MM.1S (cell line): ENCODE measurements around the gene ATM.
"Not testable (repeated sequence)": the region's sequence is repeated elsewhere in the genome, so short reads cannot be mapped to it uniquely, and the experiment has no call there.

ENCODE experiments used
- DNase-seq: peaks from one replicate; pipeline ENCODE4 v3.0.0-alpha.2; 2015
- H2AFZ ChIP-seq: fragments of 300-600 bp; sonication (generic); 2 replicates; pipeline ENCODE4 v1.6.0; 2016; ENCODE audit warnings: antibody characterized with exemption, low read length
- H3F3A ChIP-seq: fragments of 300-600 bp; sonication (generic); 2 replicates; pipeline ENCODE4 v1.6.1; 2016; ENCODE audit warnings: mild to moderate bottlenecking, antibody characterized with exemption, low read length, moderate library complexity, mixed read lengths; ENCODE audit not compliant: insufficient read depth
- H3K27ac ChIP-seq: fragments of 300-600 bp; sonication (generic); 2 replicates; pipeline ENCODE4 v1.5.1; 2016; ENCODE audit warnings: mild to moderate bottlenecking, low read length
- H3K27me3 ChIP-seq: fragments of 300-600 bp; sonication (generic); replicated peaks from 2 replicates; pipeline ENCODE4 v1.6.0; 2016; ENCODE audit warnings: low read length; ENCODE audit not compliant: insufficient read depth
- H3K36me3 ChIP-seq: fragments of 300-600 bp; sonication (generic); replicated peaks from 2 replicates; pipeline ENCODE4 v1.6.1; 2016; ENCODE audit warnings: mild to moderate bottlenecking, low read length, mixed read lengths; ENCODE audit not compliant: insufficient read depth
- H3K4me1 ChIP-seq: fragments of 300-600 bp; sonication (generic); 2 replicates; pipeline ENCODE4 v1.6.1; 2016; ENCODE audit warnings: low read length, mixed read lengths
- H3K4me2 ChIP-seq: fragments of 300-600 bp; sonication (generic); 2 replicates; pipeline ENCODE4 v1.6.0; 2016; ENCODE audit warnings: low read depth, low read length
- H3K4me3 ChIP-seq: fragments of 300-600 bp; sonication (generic); 2 replicates; pipeline ENCODE4 v1.5.1; 2016; ENCODE audit warnings: low read length, mixed read lengths
- H3K79me2 ChIP-seq: fragments of 300-600 bp; sonication (generic); 2 replicates; pipeline ENCODE4 v1.6.1; 2016; ENCODE audit warnings: mixed run types, low read length, mixed read lengths
- H3K9ac ChIP-seq: fragments of 300-600 bp; sonication (generic); 2 replicates; pipeline ENCODE4 v1.6.1; 2016; ENCODE audit warnings: low read length, mixed read lengths
- H3K9me2 ChIP-seq: fragments of 300-600 bp; sonication (generic); replicated peaks from 2 replicates; pipeline ENCODE4 v1.6.1; 2016; ENCODE audit warnings: mild to moderate bottlenecking, low read length, mixed read lengths; ENCODE audit not compliant: insufficient read depth
- H3K9me3 ChIP-seq: fragments of 300-600 bp; sonication (generic); replicated peaks from 2 replicates; pipeline ENCODE4 v1.6.1; 2016; ENCODE audit warnings: mild to moderate bottlenecking, low read length, mixed read lengths; ENCODE audit not compliant: insufficient read depth
- H4K20me1 ChIP-seq: fragments of 300-600 bp; sonication (generic); 2 replicates; pipeline ENCODE4 v1.6.1; 2016; ENCODE audit warnings: mild to moderate bottlenecking, low read length, moderate library complexity, mixed read lengths; ENCODE audit not compliant: insufficient read depth
- CTCF ChIP-seq: fragments of 300-600 bp; sonication (generic); IDR thresholded peaks from 2 replicates; pipeline ENCODE4 v1.5.1; 2016; ENCODE audit warnings: antibody characterized with exemption, low read length, mixed read lengths
- EZH2 ChIP-seq: fragments of 300-600 bp; sonication (generic); optimal IDR thresholded peaks from 2 replicates; pipeline ENCODE3; 2017; ENCODE audit warnings: low read depth, mild to moderate bottlenecking, antibody characterized with exemption, low read length, mixed read lengths
- EZH2phosphoT487 ChIP-seq: fragments of 300-600 bp; sonication (generic); IDR thresholded peaks from 2 replicates; pipeline ENCODE4 v1.6.1; 2018; ENCODE audit warnings: antibody characterized with exemption, low read length

Gene ATM

DNA sequence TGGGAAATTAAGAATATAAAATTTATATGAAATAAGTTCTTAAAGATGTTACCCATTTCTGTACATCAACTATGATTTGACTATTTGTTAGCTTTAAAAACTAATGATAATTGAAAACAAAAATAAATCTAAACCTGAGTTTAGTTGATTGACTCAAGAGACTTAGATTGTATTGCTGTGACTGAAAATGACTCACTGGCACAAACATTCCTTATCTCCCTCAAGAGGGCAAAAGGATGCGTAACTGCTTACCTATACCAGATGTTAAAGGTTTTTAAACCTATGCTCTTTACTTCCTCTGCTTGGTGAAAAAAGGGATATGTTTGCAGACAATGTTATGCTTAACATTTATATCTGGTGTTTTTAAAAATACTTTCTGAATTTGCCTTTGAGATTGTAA is 30.3 kb downstream of the ATM start:
- no peaks in the 10 kb centered on the region for H3K9me3 ChIP-seq
- H3F3A ChIP-seq: no peaks in the 10 kb centered on the region
- no peak for DNase-seq
- no peaks in the 10 kb centered on the region for H4K20me1 ChIP-seq
- no peaks in the 10 kb centered on the region for H3K4me1 ChIP-seq
- H3K27me3 ChIP-seq: no peaks in the 10 kb centered on the region
- H3K9ac ChIP-seq: no peak overlapping the region
- no peak overlapping the region for H2AFZ ChIP-seq
- TF ChIP-seq EZH2 (no peak), EZH2phosphoT487 (no peak), CTCF (no peak)
- H3K27ac ChIP-seq: no peak overlapping the region
- H3K4me2 ChIP-seq: no peak overlapping the region
- no peaks in the 10 kb centered on the region for H3K79me2 ChIP-seq
- H3K9me2 ChIP-seq: no peaks in the 10 kb centered on the region
- H3K4me3 ChIP-seq: no peak overlapping the region
- peaks cover 2% of the 10 kb centered on the region; the same call in 1 of the 2 replicates for H3K36me3 ChIP-seq

DNA sequence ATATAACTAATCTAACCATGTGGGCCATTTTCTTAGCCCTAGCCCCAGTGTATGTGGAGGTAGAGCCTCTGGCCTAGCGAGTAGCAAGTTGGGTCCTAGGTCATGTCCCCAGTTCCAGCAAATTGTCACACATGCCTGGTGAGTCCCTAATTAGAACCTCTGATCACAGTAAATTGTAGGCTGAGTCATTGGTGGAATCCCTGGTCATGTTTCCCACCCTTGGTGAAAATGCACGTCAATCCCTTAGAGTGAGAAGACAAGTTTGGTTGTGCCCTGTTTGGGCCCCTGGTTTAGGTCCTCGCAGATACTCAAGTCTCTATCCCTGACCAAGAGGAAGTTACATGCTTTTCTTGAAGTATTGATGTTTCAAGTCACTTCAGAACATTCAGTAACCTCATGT is 46.7 kb downstream of the ATM start:
- H3K36me3 ChIP-seq: no peaks in the 10 kb centered on the region
- no peaks in the 10 kb centered on the region for H3K27me3 ChIP-seq
- H2AFZ ChIP-seq: no peak overlapping the region
- H3K79me2 ChIP-seq: no peaks in the 10 kb centered on the region
- no peaks in the 10 kb centered on the region for H3F3A ChIP-seq
- no peak overlapping the region for H3K4me2 ChIP-seq
- TF ChIP-seq EZH2: no peak
- TF ChIP-seq EZH2phosphoT487: no peak
- TF ChIP-seq CTCF: no peak
- H3K27ac ChIP-seq: no peak overlapping the region
- no peak overlapping the region for H3K9ac ChIP-seq
- no peak for DNase-seq
- no peaks in the 10 kb centered on the region for H4K20me1 ChIP-seq
- H3K4me3 ChIP-seq: no peak overlapping the region
- no peaks in the 10 kb centered on the region for H3K9me3 ChIP-seq
- no peaks in the 10 kb centered on the region for H3K4me1 ChIP-seq
- H3K9me2 ChIP-seq: no peaks in the 10 kb centered on the region

GRCh38 chr11:108276985-108277616 is 54.2 kb downstream of the ATM start:
- H3K79me2 ChIP-seq, H3K27me3 ChIP-seq, H3K4me2 ChIP-seq, H4K20me1 ChIP-seq, H3K9me3 ChIP-seq, H2AFZ ChIP-seq, DNase-seq, H3K36me3 ChIP-seq, H3K9ac ChIP-seq, H3K27ac ChIP-seq, H3K9me2 ChIP-seq, H3F3A ChIP-seq, H3K4me1 ChIP-seq, H3K4me3 ChIP-seq: not testable (repeated sequence)

DNA sequence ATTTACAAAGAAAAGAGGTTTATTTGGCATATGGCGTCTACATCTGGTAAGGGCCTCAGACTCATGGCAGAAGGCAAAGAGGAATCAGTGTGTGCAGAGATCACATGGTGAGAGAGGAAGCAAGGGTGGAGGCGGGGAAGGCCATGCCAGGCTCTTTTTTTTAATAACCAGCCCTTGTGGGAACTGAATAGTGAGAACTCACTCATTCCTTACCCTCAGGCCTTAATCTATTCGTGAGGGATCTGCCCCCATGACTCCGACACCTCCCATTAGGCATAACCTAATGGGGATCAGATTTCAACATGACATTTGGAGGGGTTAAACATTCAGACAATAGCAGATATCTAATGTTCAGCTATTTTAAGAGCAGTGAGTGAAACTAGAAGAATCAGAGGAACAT is 55.7 kb downstream of the ATM start:
- DNase-seq: no peak
- no peak overlapping the region for H3K4me3 ChIP-seq
- no peak overlapping the region for H3K9ac ChIP-seq
- H3K27me3 ChIP-seq: no peaks in the 10 kb centered on the region
- H3F3A ChIP-seq: no peaks in the 10 kb centered on the region
- no peaks in the 10 kb centered on the region for H4K20me1 ChIP-seq
- H3K79me2 ChIP-seq: no peaks in the 10 kb centered on the region
- no peaks in the 10 kb centered on the region for H3K9me3 ChIP-seq
- no peaks in the 10 kb centered on the region for H3K36me3 ChIP-seq
- H3K27ac ChIP-seq: no peak overlapping the region
- no peaks in the 10 kb centered on the region for H3K9me2 ChIP-seq
- TF ChIP-seq EZH2 (no peak), CTCF (no peak), EZH2phosphoT487 (no peak)
- no peak overlapping the region for H3K4me2 ChIP-seq
- no peak overlapping the region for H2AFZ ChIP-seq
- H3K4me1 ChIP-seq: no peaks in the 10 kb centered on the region
